ENCODE measurements around the gene UGDH.

DNA sequence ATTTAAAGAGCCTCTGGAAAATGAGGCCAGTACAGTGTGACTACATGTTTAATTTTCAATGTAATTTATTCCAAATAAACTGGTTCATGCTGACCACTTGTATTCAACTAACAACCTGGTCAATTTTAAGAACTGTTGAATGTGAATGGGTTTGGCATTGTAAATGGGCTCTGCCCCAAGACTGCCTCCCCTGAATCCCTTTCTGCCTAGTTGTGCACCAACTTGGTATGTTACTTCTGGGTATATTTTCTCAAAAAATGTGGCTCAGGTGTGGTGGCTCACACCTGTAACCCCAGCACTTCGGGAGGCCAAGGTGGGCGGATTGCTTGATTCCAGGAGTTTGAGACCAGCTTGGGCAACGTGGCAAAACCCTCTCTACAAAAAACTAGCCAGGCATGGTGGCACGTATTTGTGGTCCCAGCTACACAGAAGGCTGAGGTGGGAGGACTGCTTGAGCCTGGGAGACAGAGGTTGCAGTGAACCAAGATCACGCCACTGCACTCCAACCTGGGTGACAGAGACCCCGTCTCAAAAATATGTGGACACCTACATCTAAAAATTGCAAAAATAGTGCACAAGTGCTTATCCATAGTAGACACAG is 75.7 kb downstream of the UGDH start:
- TF ChIP-seq, protein P1, sequence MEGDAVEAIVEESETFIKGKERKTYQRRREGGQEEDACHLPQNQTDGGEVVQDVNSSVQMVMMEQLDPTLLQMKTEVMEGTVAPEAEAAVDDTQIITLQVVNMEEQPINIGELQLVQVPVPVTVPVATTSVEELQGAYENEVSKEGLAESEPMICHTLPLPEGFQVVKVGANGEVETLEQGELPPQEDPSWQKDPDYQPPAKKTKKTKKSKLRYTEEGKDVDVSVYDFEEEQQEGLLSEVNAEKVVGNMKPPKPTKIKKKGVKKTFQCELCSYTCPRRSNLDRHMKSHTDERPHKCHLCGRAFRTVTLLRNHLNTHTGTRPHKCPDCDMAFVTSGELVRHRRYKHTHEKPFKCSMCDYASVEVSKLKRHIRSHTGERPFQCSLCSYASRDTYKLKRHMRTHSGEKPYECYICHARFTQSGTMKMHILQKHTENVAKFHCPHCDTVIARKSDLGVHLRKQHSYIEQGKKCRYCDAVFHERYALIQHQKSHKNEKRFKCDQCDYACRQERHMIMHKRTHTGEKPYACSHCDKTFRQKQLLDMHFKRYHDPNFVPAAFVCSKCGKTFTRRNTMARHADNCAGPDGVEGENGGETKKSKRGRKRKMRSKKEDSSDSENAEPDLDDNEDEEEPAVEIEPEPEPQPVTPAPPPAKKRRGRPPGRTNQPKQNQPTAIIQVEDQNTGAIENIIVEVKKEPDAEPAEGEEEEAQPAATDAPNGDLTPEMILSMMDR (IDR thresholded peaks at IDR 0.05): no peak
- no peak for TF ChIP-seq POLR2A (IDR thresholded peaks at IDR 0.05)

Measured in breast epithelium (tissue), 3 donors.